ENCODE measurements around the gene TMPRSS15.

TMPRSS15 gene

GRCh38 chr21:18253799-18254198, 149.8 kb downstream of the TMPRSS15 start:
- ChIA-PET POLR2A (no interaction called here), CTCF (no interaction called here)
- no peaks in the 10 kb centered on the region for H3K36me3 ChIP-seq (ENCODE audit: control insufficient read depth in 2 of 2, insufficient read depth in 1 of 2, low read length in 2 of 2)
- H3K4me1 ChIP-seq (ENCODE audit: control insufficient read depth, insufficient read depth, low read length): no peaks in the 10 kb centered on the region
- no peak overlapping the region for H3K4me3 ChIP-seq (ENCODE audit: low read depth, low read length)
- H3K27ac ChIP-seq (ENCODE audit: extremely low read depth, low read depth, low read length): no peak overlapping the region
- TF ChIP-seq ZNF621 (tag by site-specific recombination; IDR thresholded peaks at IDR 0.05) (no peak), ZBTB1 (tag by site-specific recombination; IDR thresholded peaks at IDR 0.05) (no peak), ZNF585B (tag by site-specific recombination; IDR thresholded peaks at IDR 0.05) (no peak), MEIS1 (CRISPR knock-in tag; IDR thresholded peaks at IDR 0.05; ENCODE audit: borderline replicate concordance) (no peak), BCL11A (tag by site-specific recombination; IDR thresholded peaks at IDR 0.05; ENCODE audit: low read depth) (no peak), KLF9 (tag by site-specific recombination; IDR thresholded peaks at IDR 0.05; ENCODE audit: low read depth) (no peak), ZNF600 (tag by site-specific recombination; IDR thresholded peaks at IDR 0.05) (no peak), ZFP3 (tag by site-specific recombination; IDR thresholded peaks at IDR 0.05; ENCODE audit: low read depth) (no peak), SALL2 (tag by site-specific recombination; IDR thresholded peaks at IDR 0.05; ENCODE audit: borderline replicate concordance) (no peak)
- TF ChIP-seq, protein P1, sequence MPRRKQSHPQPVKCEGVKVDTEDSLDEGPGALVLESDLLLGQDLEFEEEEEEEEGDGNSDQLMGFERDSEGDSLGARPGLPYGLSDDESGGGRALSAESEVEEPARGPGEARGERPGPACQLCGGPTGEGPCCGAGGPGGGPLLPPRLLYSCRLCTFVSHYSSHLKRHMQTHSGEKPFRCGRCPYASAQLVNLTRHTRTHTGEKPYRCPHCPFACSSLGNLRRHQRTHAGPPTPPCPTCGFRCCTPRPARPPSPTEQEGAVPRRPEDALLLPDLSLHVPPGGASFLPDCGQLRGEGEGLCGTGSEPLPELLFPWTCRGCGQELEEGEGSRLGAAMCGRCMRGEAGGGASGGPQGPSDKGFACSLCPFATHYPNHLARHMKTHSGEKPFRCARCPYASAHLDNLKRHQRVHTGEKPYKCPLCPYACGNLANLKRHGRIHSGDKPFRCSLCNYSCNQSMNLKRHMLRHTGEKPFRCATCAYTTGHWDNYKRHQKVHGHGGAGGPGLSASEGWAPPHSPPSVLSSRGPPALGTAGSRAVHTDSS (tag by site-specific recombination; IDR thresholded peaks at IDR 0.05): no peak
- H3K9me3 ChIP-seq (ENCODE audit: control insufficient read depth, insufficient read depth, low read depth, low read length): no peaks in the 10 kb centered on the region

DNA sequence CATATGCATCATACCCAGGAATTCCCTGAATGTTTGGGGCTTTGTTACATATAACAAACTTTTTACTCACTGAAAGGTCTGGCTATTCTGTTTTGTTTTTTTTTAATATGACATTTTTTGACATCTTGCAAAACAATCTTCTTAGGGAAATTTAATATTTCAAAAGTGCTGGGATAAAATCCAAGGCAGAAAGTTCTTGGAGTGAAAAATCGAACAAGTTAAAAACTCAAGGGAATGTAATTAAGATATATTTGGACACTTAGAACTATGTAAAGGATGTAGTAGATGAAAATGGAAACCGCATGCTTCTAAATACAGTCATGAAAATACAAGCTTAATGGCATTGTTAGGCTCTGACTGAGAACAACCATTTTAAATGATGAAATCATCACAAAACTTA, 150.4 kb downstream of the TMPRSS15 start:
- H3K4me3 ChIP-seq (ENCODE audit: low read depth, low read length): no peak overlapping the region
- H3K4me1 ChIP-seq (ENCODE audit: control insufficient read depth, insufficient read depth, low read length): no peaks in the 10 kb centered on the region
- ChIA-PET CTCF (interaction anchor here (1.3 kb wide), 1 partner anchor 212 kb away, joined by 3 read pairs; no protein-coding TSS in a partner anchor), POLR2A (no interaction called here)
- no peak for TF ChIP-seq ZBTB7A (tag by site-specific recombination; IDR thresholded peaks at IDR 0.05; ENCODE audit: low read depth)
- no peak for TF ChIP-seq ZNF776 (tag by site-specific recombination; IDR thresholded peaks at IDR 0.05; ENCODE audit: borderline replicate concordance)
- TF ChIP-seq, protein P2, sequence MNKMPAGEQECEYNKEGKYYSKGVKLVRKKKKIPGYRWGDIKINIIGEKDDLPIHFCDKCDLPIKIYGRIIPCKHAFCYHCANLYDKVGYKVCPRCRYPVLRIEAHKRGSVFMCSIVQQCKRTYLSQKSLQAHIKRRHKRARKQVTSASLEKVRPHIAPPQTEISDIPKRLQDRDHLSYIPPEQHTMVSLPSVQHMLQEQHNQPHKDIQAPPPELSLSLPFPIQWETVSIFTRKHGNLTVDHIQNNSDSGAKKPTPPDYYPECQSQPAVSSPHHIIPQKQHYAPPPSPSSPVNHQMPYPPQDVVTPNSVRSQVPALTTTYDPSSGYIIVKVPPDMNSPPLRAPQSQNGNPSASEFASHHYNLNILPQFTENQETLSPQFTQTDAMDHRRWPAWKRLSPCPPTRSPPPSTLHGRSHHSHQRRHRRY (tag by site-specific recombination; IDR thresholded peaks at IDR 0.05): no peak
- TF ChIP-seq ZNF792 (tag by site-specific recombination; IDR thresholded peaks at IDR 0.05): no peak
- TF ChIP-seq ZNF133 (tag by site-specific recombination; IDR thresholded peaks at IDR 0.05): no peak
- no peak for TF ChIP-seq ZNF658 (tag by site-specific recombination; IDR thresholded peaks at IDR 0.05)
- TF ChIP-seq EGR2 (tag by site-specific recombination; IDR thresholded peaks at IDR 0.05; ENCODE audit: low read depth): no peak
- no peak for TF ChIP-seq ZSCAN16 (tag by site-specific recombination; IDR thresholded peaks at IDR 0.05)
- no peak for TF ChIP-seq ZXDB (tag by site-specific recombination; IDR thresholded peaks at IDR 0.05)
- no peak for TF ChIP-seq ZNF548 (tag by site-specific recombination; IDR thresholded peaks at IDR 0.05)
- TF ChIP-seq ZNF391 (tag by site-specific recombination; IDR thresholded peaks at IDR 0.05; ENCODE audit: borderline replicate concordance, low read depth): no peak
- no peak for TF ChIP-seq ZNF777 (tag by site-specific recombination; IDR thresholded peaks at IDR 0.05; ENCODE audit: borderline replicate concordance)
- TF ChIP-seq ZNF280C (tag by site-specific recombination; IDR thresholded peaks at IDR 0.05): no peak
- TF ChIP-seq, protein P3, sequence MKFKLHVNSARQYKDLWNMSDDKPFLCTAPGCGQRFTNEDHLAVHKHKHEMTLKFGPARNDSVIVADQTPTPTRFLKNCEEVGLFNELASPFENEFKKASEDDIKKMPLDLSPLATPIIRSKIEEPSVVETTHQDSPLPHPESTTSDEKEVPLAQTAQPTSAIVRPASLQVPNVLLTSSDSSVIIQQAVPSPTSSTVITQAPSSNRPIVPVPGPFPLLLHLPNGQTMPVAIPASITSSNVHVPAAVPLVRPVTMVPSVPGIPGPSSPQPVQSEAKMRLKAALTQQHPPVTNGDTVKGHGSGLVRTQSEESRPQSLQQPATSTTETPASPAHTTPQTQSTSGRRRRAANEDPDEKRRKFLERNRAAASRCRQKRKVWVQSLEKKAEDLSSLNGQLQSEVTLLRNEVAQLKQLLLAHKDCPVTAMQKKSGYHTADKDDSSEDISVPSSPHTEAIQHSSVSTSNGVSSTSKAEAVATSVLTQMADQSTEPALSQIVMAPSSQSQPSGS (tag by site-specific recombination; IDR thresholded peaks at IDR 0.05; ENCODE audit: low read depth): no peak
- no peak for TF ChIP-seq TCF7L2 (IDR thresholded peaks at IDR 0.05; ENCODE audit: borderline replicate concordance, low read depth, low read length)
- TF ChIP-seq SP3 (tag by site-specific recombination; IDR thresholded peaks at IDR 0.05): no peak
- no peak for TF ChIP-seq HOXD13 (CRISPR knock-in tag; IDR thresholded peaks at IDR 0.05; ENCODE audit: borderline replicate concordance)
- no peaks in the 10 kb centered on the region for H3K9me3 ChIP-seq (ENCODE audit: control insufficient read depth, insufficient read depth, low read depth, low read length)
- H3K36me3 ChIP-seq (ENCODE audit: control insufficient read depth in 2 of 2, insufficient read depth in 1 of 2, low read length in 2 of 2): no peaks in the 10 kb centered on the region
- H3K27ac ChIP-seq (ENCODE audit: extremely low read depth, low read depth, low read length): no peak overlapping the region
